ENCODE results near the gene ANKRD13A.
"Not testable (repeated sequence)": the region's sequence is repeated elsewhere in the genome, so short reads cannot be mapped to it uniquely, and the experiment has no call there.

ANKRD13A gene

GRCh38 chr12:110075880-110076279 is 76.7 kb downstream of the ANKRD13A start:
- Histone ChIP-seq H3K27me3 (ENCODE audit: control insufficient read depth, insufficient read depth, low read length) (no peaks in the 10 kb centered on the region), H3K4me1 (ENCODE audit: control insufficient read depth, insufficient read depth, low read length) (no peaks in the 10 kb centered on the region), H3K27ac (ENCODE audit: low read length) (no peak overlapping the region), H3K4me3 (ENCODE audit: low read length) (no peak overlapping the region), H3K9me3 (ENCODE audit: control insufficient read depth, insufficient read depth, low read length) (no peaks in the 10 kb centered on the region), H3K36me3 (ENCODE audit: control insufficient read depth, insufficient read depth, low read length) (no peaks in the 10 kb centered on the region)
- no CpG with 5 or more reads among the region's 1 CpG for WGBS (ENCODE audit: insufficient coverage, insufficient read length)
- no peak for DNase-seq (ENCODE audit: low read depth, low spot score)

DNA sequence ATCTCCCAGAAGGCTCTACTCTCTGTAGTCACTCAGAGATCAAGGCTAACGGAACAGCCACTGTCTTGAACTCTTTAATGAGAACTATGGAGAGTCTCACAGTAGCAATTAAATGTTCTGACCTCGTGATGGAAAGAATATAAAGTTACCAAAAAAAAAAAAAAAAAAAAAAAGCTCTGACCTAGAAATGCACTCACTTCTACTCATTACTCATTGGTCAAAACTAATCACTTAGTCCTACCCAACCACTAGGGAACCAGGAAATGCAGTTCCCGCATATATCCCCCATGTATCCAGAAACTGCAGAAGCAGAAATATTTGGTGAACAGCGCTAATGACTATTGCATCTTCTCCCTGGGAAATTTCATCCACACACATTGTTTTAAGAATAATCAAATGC is 78.6 kb downstream of the ANKRD13A start:
- Histone ChIP-seq H3K36me3 (ENCODE audit: control insufficient read depth, insufficient read depth, low read length) (no peaks in the 10 kb centered on the region), H3K27ac (ENCODE audit: low read length) (no peak overlapping the region), H3K27me3 (ENCODE audit: control insufficient read depth, insufficient read depth, low read length) (no peaks in the 10 kb centered on the region), H3K9me3 (ENCODE audit: control insufficient read depth, insufficient read depth, low read length) (no peaks in the 10 kb centered on the region), H3K4me3 (ENCODE audit: low read length) (no peak overlapping the region), H3K4me1 (ENCODE audit: control insufficient read depth, insufficient read depth, low read length) (no peaks in the 10 kb centered on the region)
- no CpG with 5 or more reads among the region's 4 CpGs for WGBS (ENCODE audit: insufficient coverage, insufficient read length)
- no peak for DNase-seq (ENCODE audit: low read depth, low spot score)

- Histone ChIP-seq H3K27ac (ENCODE audit: low read length) (no peak overlapping the region), H3K4me3 (ENCODE audit: low read length) (no peak overlapping the region), H3K4me1 (ENCODE audit: control insufficient read depth, insufficient read depth, low read length) (no peaks in the 10 kb centered on the region), H3K27me3 (ENCODE audit: control insufficient read depth, insufficient read depth, low read length) (no peaks in the 10 kb centered on the region), H3K9me3 (ENCODE audit: control insufficient read depth, insufficient read depth, low read length) (no peaks in the 10 kb centered on the region), H3K36me3 (ENCODE audit: control insufficient read depth, insufficient read depth, low read length) (no peaks in the 10 kb centered on the region)
- no peak for DNase-seq (ENCODE audit: low read depth, low spot score)
- 100% methylated on average over 1 of the region's 24 CpGs for WGBS (ENCODE audit: insufficient coverage, insufficient read length)
Measured at GRCh38 chr12:110079477-110080400, 80.5 kb downstream of the ANKRD13A start.

- no CpG with 5 or more reads among the region's 7 CpGs for WGBS (ENCODE audit: insufficient coverage, insufficient read length)
- H3K27ac ChIP-seq (ENCODE audit: low read length), result no peak overlapping the region
Measured at GRCh38 chr12:110080410-110080809, 81.2 kb downstream of the ANKRD13A start.

DNA sequence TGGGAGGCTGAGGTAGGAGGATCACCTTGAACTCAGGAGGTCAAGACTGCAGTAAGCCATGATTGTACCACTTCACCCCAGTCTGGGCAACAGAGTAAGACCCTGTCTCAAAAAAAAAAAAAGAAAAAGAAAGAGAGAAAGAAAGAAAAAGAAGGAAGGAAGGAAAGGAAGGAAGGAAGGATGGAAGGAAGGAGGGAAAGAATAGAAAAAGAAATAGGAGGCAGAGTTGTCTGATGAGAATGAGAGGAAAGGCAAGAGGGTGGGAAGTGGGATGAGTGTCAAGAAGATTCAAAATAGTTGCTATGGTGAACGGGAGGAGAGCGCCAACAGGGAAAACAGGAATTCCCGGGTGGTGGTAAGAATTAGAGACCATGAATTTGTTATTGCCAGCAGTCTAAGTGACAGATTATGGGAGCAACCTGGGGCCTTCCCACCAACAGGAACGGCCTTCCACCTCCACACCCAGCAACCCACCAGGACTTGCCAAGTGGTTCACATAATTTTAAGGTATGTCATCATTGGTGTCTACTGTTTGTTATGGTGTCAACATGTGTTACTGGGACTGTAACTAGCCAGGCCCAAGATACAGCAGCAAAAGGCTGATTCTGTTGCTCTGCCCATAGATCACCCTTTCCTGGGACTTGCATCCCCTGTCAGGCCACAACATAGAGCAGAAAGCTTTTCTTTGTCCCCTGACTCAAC is 85.2 kb downstream of the ANKRD13A start:
- Histone ChIP-seq H3K27ac (ENCODE audit: low read length) (no peak overlapping the region), H3K27me3 (ENCODE audit: control insufficient read depth, insufficient read depth, low read length) (no peaks in the 10 kb centered on the region), H3K36me3 (ENCODE audit: control insufficient read depth, insufficient read depth, low read length) (no peaks in the 10 kb centered on the region), H3K9me3 (ENCODE audit: control insufficient read depth, insufficient read depth, low read length) (no peaks in the 10 kb centered on the region), H3K4me1 (ENCODE audit: control insufficient read depth, insufficient read depth, low read length) (no peaks in the 10 kb centered on the region), H3K4me3 (ENCODE audit: low read length) (no peak overlapping the region)
- no CpG with 5 or more reads among the region's 4 CpGs for WGBS (ENCODE audit: insufficient coverage, insufficient read length)
- DNase-seq (ENCODE audit: low read depth, low spot score), result no peak

More at GRCh38 chr12:110080410-110080809, 81.2 kb downstream of the ANKRD13A start:
- Histone ChIP-seq H3K27me3 (ENCODE audit: control insufficient read depth, insufficient read depth, low read length) (no peaks in the 10 kb centered on the region), H3K4me1 (ENCODE audit: control insufficient read depth, insufficient read depth, low read length) (no peaks in the 10 kb centered on the region), H3K9me3 (ENCODE audit: control insufficient read depth, insufficient read depth, low read length) (no peaks in the 10 kb centered on the region), H3K4me3 (ENCODE audit: low read length) (no peak overlapping the region), H3K36me3 (ENCODE audit: control insufficient read depth, insufficient read depth, low read length) (no peaks in the 10 kb centered on the region)
- no peak for DNase-seq (ENCODE audit: low read depth, low spot score)

DNA sequence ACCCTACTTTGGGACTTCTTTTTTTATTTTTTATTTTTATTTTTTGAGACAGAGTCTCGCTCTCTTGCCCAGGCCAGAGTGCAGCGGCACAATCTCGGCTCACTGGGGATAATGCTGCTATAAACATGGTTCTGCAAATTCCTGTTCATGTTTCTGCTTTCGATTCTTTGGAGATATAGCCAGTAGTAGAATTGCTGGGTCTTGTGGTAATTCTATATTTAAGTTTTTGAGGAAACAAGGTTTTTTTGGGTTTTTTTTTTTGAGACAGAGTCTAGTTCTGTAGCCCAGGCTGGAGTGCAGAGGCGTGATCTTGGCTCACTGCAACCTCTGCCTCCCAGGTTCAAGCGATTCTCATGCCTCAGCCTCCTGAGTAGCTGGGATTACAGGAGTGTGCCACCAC is 89.0 kb downstream of the ANKRD13A start:
- not testable (repeated sequence) for H3K4me1 ChIP-seq (ENCODE audit: control insufficient read depth, insufficient read depth, low read length); H3K27ac ChIP-seq (ENCODE audit: low read length); DNase-seq (ENCODE audit: low read depth, low spot score); H3K4me3 ChIP-seq (ENCODE audit: low read length); H3K9me3 ChIP-seq (ENCODE audit: control insufficient read depth, insufficient read depth, low read length); H3K27me3 ChIP-seq (ENCODE audit: control insufficient read depth, insufficient read depth, low read length); H3K36me3 ChIP-seq (ENCODE audit: control insufficient read depth, insufficient read depth, low read length)
- WGBS (ENCODE audit: insufficient coverage, insufficient read length), result no CpG with 5 or more reads among the region's 6 CpGs

- no peak for DNase-seq (ENCODE audit: low read depth, low spot score)
- Histone ChIP-seq H3K27me3 (ENCODE audit: control insufficient read depth, insufficient read depth, low read length) (no peaks in the 10 kb centered on the region), H3K9me3 (ENCODE audit: control insufficient read depth, insufficient read depth, low read length) (no peaks in the 10 kb centered on the region), H3K4me3 (ENCODE audit: low read length) (no peak overlapping the region), H3K27ac (ENCODE audit: low read length) (no peak overlapping the region), H3K4me1 (ENCODE audit: control insufficient read depth, insufficient read depth, low read length) (no peaks in the 10 kb centered on the region), H3K36me3 (ENCODE audit: control insufficient read depth, insufficient read depth, low read length) (no peaks in the 10 kb centered on the region)
- no CpG with 5 or more reads among the region's 5 CpGs for WGBS (ENCODE audit: insufficient coverage, insufficient read length)
Measured at GRCh38 chr12:110088936-110089335, 89.7 kb downstream of the ANKRD13A start.
